SK-N-DZ (cell line): ENCODE data around the gene DRGX.

ENCODE experiments used
- DNase-seq: peaks from one replicate; pipeline ENCODE4 v3.0.0-alpha.2; 2015; ENCODE audit warnings: low spot score

DRGX gene

GRCh38 chr10:49321021-49321420, 74.9 kb downstream of the DRGX start:
- DNase-seq = no peak

- DNase-seq = no peak
These were observed 75.7 kb downstream of the DRGX start for GRCh38 chr10:49320191-49320590.

GRCh38 chr10:49319206-49319605, 76.7 kb downstream of the DRGX start:
- no peak for DNase-seq

- DNase-seq = no peak
These were observed 77.1 kb downstream of the DRGX start for GRCh38 chr10:49318755-49319154.

- DNase-seq = no peak
These were observed 77.9 kb downstream of the DRGX start for GRCh38 chr10:49318028-49318427.

- DNase-seq = no peak
These were observed 81.1 kb downstream of the DRGX start for GRCh38 chr10:49314806-49315205.
